ENCODE results near the gene FDPS.
"Not testable (repeated sequence)": the region's sequence is repeated elsewhere in the genome, so short reads cannot be mapped to it uniquely, and the experiment has no call there.

Gene FDPS

DNA sequence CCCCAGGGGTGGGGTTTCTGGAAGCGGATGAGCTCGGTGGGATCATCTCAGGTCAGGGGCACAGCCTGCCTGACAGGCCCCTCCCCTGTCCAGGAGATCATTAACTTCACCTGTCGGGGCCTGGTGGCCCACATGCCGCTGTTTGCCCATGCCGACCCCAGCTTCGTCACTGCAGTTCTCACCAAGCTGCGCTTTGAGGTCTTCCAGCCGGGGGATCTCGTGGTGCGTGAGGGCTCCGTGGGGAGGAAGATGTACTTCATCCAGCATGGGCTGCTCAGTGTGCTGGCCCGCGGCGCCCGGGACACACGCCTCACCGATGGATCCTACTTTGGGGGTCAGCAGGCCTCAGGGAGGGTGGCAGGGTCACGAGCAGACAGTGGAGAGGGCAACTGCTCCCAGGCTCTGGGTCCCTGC, 23.0 kb upstream of the FDPS start:
- DNase-seq (ENCODE audit: low spot score) = no peak

- DNase-seq (ENCODE audit: low spot score) = no peak
Observed at GRCh38 chr1:155286544-155286943, 22.1 kb upstream of the FDPS start.

GRCh38 chr1:155287987-155288543, 20.6 kb upstream of the FDPS start:
- no peak for DNase-seq (ENCODE audit: low spot score)

- not testable (repeated sequence) for DNase-seq (ENCODE audit: low spot score)
Observed at GRCh38 chr1:155291006-155291405, 17.7 kb upstream of the FDPS start.

- DNase-seq (ENCODE audit: low spot score) = no peak
Observed at GRCh38 chr1:155293086-155293749, 15.4 kb upstream of the FDPS start.

DNA sequence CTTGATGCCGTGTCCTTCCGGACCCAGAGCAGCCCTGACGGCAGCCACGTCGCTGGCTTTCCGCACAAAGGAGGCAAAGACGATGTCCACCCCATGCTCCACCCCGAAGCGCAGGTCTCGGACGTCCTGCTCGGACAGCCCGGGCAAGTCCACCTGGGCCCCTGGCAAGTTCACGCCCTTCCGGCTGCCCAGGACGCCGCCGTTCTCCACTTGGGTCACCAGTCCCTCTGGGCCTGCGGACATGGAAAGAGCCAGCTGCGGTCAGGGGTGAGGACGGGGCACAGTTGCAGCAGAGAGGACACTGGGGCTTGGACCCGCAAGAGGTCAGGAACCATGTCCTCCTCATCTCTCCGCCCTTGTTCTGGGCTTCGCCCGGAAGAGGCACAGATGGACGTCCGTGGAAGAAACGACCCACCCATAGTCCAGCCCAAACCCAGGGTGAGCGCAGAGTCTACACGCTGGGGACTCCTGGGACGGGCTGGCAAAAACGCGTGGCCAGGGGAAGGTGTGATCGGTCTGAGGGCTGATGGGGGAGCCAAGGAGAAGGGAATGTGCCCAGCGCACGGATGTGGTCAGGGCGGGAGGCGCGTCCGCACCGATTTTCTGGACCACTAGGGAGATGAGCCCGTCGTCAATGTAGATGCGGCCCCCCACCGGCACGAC, 14.0 kb upstream of the FDPS start:
- DNase-seq (ENCODE audit: low spot score) = no peak

GRCh38 chr1:155295183-155295941, 13.3 kb upstream of the FDPS start:
- no peak for DNase-seq (ENCODE audit: low spot score)

GRCh38 chr1:155295942-155296267, 12.8 kb upstream of the FDPS start:
- DNase-seq (ENCODE audit: low spot score) = no peak

DNA sequence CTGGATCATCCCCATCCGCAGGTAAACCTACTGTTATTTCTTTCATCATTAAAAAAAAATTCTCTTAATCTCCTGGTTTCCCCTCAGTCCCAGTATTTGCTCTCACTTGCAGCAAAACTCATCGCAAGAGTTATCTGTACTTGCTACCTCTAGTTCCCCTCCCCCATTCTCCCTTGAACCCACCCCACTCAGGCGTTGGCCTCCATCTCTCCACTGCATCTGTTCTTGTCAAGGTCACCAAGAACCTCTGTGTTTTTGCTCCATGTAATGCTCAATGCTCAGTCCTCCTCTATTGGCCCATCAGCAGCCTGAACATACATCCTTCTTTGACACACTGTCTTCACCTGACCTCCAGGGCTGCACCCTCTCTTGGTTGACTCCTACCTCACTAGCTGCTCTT, 12.0 kb upstream of the FDPS start:
- DNase-seq (ENCODE audit: low spot score) = no peak

GRCh38 chr1:155297384-155297783, 11.3 kb upstream of the FDPS start:
- no peak for DNase-seq (ENCODE audit: low spot score)

GRCh38 chr1:155300024-155300423, 8.6 kb upstream of the FDPS start:
- DNase-seq (ENCODE audit: low spot score) = no peak

DNA sequence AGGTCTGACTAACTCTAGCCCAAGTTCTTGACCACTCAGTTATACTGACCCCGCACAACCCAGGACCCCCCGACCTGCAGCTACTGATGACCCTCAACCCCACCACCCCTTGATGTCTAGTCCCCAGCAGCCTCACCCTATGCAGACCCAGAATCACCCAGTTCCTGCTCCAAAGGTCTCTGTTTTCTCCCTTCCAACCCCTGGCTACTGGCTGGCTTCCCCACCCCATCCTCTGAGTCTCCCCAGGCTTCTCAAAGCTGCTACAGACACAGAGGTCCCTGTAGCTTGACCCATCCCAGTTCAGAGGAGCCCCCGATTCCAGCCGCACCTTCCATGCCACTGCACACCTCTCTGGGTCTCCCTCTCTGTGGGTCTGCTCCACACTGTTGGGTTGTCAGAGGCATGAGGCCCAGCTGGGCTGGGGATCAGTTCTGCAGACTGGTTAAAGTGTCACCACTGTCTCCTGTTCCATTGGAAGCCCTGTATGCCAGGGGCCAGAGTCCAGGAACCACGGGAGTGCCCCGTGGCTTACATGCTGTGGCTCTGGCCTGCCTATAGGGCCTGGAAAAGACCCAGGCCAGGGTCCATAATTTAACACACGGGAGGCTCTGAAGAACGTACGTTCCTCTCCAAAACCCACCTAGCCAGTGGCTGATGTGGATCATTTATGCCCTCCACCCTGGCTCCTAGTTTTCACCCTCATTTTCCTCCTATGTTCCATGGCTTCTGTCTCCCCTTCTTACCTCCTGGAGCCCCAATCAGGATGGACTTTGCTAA, 7.9 kb upstream of the FDPS start:
- DNase-seq (ENCODE audit: low spot score) = no peak

- DNase-seq (ENCODE audit: low spot score) = no peak
Observed at GRCh38 chr1:155301342-155301841, 7.3 kb upstream of the FDPS start, which contains the start of gene PKLR. PKLR (minus strand) TSS chr1:155301438; CDS start chr1:155301395, 43 bp downstream.

DNA sequence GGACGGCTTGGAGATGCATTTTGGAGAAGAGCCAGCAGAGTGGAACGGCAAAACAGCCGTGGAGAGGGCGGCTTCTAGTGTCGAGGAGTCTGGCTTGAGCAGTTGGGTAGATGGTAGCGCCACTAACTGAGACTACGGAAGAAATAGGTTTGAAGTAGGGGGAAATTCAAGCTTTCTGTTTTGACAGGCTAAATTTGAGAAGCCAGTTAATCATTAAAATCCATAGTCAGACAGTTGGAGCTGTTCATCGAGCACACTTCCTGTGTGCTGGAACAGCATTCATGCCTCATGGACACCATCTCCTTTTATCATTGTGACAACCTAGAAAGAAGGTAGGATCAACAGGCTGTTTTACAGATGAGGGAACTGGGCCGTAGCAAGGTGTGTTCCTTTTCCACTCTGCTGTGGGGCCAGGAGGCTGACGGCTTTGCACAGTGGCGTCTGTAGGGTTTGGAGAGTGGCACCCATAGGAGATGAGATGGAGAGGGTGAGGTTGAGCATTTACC, 4.1 kb upstream of the FDPS start:
- no peak for DNase-seq (ENCODE audit: low spot score)

- DNase-seq (ENCODE audit: low spot score) = no peak
Observed at GRCh38 chr1:155305881-155306391, 2.7 kb upstream of the FDPS start.

GRCh38 chr1:155307247-155307740, 1.4 kb upstream of the FDPS start:
- DNase-seq (ENCODE audit: low spot score) = peak; percentile 50

DNA sequence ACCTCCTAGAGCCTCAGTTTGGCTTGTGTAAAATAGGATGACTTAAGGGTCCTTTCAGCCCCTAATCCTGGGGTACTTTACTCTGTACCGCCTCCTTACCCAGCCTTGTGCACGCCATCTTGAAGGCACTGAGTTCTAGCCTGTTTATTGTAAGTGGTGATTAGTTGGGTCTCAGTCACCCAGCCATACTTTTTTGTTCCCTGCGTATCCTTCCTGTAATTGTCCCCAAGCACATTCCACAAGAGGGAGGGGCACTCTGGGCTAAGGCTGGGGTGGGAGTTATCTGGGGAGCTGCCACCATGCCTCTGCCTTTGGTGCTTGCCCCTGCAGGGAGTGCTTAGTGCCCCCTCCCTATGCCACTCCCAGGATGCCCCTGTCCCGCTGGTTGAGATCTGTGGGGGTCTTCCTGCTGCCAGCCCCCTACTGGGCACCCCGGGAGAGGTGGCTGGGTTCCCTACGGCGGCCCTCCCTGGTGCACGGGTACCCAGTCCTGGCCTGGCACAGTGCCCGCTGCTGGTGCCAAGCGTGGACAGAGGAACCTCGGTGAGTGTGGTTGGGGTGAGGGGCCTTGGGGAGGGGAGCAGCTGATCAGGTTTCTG, 856 bp downstream of the FDPS start:
- DNase-seq (ENCODE audit: low spot score) = peak; percentile 83

DNA sequence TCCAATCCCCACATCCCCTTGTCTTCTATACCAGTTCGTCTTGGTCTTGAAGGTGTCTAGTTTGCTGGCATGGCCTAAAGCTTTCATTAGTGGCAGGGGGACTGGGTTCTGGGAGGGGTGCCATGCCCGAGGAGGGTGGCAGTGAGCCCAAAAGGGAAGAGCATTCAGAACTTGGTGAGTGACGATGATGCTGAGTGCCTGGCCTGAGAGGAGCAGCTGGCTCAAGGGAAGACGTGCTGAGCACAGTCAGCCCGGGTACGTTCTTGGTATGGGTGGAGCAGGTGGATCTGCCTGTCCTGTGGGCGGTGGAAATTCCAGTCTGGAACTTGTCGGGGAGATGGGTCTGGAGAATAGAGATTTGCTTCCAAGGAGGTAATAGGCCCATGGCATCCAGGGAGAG, 4.6 kb downstream of the FDPS start:
- no peak for DNase-seq (ENCODE audit: low spot score)

GRCh38 chr1:155316922-155317321, 8.3 kb downstream of the FDPS start:
- no peak for DNase-seq (ENCODE audit: low spot score)

DNA sequence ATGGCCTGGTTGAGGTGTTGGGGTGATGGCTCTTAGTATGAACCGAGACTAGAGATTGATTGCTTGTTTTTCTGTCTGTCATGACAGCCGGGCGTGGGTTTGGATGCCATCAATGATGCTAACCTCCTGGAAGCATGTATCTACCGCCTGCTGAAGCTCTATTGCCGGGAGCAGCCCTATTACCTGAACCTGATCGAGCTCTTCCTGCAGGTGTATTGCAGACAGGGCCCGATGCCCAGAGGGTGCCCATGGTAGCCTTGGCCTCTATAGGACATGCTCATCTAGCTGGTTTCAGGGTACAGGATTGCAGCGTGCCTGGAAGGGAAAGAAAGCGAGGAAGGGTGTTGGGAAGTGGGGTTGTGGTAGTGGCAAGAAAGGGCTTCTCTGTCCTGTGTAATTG, 9.4 kb downstream of the FDPS start:
- no peak for DNase-seq (ENCODE audit: low spot score)

DNA sequence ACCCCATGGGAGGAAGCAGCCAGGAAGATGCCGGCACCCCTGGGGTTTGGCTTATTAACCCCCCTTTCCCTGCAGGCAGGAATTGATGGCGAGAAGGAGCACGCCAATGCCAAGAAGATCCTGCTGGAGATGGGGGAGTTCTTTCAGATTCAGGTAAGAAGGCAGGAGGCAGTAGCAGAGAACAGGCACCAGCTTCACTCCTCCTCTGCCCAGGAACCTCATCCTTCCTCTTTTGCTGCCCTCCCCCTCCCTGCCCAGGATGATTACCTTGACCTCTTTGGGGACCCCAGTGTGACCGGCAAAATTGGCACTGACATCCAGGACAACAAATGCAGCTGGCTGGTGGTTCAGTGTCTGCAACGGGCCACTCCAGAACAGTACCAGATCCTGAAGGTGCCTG, 10.9 kb downstream of the FDPS start:
- DNase-seq (ENCODE audit: low spot score) = no peak
